Activated CD4-positive, alpha-beta T cell treated with anti-CD3 and anti-CD28 coated beads, Interleukin-2, amount 50 U/mL, for 1 hour (primary cell): ENCODE data around the gene IREB2.
"Not testable (repeated sequence)": the region's sequence is repeated elsewhere in the genome, so short reads cannot be mapped to it uniquely, and the experiment has no call there.

Experiments
- DNase-seq: peaks from one replicate; pipeline ENCODE4 v3.0.0-alpha.2; 2020

The IREB2 gene

DNA sequence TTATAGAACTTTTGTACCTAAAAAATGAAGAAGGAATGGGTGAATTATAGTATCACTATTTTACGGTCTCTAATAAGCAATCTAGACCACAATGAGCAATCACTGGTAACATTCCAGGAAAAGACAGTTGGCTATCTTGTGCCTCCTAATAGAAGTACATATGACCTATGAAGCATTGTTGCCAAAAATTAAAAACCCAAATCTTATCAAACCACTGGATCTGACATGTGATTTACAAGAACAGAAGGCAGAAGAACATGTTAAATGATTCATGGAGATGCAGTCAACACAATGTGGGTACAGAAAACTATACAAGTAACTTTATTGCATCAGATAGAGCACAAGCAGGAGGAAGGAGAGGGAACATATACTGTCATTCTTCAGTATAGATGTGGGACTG lies 54.9 kb downstream of the IREB2 start:
- DNase-seq = no peak

DNA sequence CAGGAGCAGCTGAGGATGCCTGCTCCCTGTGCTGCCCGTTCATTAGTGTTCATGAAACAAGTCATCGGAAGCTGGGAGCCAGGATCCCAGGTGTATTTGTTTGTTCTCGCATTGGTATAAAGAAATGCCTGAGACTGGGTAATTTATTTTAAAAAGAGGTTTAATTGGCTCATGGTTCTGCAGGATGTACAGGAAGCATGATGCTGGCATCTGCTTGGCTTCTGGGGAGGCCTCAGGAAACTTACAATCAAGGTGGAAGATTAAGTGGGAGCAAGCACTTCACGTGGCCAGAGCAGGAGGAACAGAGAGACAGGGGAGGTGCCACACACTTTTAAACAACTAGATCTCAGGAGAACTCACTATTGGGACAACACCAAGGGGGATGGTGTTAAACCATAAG lies 63.8 kb downstream of the IREB2 start:
- no peak for DNase-seq

DNA sequence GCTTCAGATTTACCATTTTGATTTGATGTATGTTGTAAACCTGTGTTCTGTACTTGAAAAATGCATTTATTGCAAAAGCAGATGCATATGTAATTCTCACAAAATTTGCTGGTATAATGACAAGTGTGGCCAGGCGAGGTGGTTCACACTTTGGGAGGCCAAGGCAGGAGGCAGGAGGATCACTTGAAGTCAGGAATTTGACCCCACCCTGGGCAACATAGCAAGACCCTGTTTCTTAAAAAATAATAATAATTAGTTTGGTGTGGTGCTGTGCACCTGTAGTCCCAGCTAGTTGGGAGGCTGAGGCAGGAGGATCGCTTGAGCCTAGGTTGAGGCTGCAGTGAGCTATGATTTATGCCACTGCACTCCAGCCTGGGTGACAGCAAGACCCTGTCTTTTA lies 64.6 kb downstream of the IREB2 start:
- DNase-seq = no peak

DNA sequence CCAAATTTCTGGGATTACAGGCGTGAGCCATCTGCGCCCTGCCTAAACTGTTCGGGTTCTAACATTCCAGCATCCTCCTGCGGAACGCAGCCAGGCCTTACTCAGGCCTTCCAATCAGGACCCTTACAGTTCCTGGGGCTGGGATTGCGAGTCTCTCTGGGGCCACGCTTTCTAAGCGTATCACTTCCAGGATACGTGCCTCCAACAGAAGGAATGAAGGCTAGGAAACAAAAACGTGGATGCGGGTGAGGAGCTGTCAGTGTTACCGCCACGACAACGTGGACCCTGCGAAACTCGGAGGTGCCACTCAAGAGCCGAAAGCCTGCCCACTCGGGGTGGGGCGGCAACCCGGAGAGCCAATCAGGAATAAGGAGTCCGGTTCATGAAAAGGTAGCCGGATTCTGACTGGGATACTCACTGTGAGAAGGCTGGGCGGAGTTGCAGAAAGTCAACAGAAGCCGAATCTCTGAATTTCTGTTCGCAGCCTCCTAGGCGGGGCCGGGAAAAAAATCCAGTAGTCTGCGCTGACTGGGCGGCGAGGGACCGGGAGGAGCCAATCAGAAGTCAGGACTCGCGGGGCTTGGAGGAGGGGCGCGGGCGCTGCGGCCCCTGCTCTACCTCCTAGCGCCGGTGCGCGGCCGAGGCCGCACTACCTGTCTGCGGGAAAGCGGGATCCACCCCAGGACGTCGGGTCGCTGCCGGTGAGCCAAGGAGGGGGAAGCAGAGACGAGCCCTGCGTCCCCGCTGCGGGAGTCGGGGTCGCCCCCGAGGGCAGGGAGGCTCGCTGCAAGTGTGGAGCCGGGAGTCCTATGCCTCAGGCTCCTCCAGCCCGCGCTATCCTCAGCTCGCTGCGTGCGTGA lies 69.2 kb downstream of the IREB2 start, which contains the start of gene HYKK:
Gene HYKK, plus strand, starts transcription at position 607 of the 860 bp plus-strand sequence. CDS start 5,512 bp downstream, outside the sequence.
- DNase-seq = peak; percentile 59

DNA sequence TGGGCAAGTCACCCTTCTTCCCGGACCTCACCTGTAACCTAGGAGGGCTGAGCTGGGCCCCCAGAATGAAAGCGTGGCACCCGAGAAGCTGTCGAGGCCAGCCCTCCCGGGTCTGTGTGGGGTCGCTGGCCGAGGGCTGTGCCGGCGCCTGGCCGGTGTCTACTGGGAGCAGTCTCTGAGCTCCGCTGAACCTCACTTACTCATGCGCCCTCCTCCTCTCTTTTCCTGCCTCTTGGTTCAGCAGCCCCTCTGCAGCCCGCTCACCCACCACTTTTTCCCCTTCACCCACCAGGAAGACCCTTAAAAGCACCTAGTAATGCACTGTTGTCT lies 69.8 kb downstream of the IREB2 start:
- no peak for DNase-seq

DNA sequence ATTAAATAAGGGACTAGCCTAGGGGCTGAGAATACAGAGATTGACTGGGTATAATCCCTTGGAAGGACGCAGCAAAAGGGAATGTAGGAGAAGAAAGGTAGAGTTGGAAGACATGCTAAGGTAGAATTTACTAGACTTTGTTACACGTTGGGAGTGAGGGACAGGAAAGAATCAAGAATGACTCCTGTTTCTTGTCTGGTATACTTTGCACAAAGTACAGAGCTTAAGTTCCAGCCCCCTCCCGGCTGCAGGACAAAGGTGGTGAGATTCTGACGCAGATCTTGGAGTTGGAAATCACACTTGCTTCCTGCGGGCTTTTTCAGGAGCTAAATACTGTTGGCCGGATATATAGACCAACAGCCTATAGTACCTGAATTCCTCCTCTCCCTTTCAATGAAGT lies 70.3 kb downstream of the IREB2 start:
- DNase-seq = no peak

DNA sequence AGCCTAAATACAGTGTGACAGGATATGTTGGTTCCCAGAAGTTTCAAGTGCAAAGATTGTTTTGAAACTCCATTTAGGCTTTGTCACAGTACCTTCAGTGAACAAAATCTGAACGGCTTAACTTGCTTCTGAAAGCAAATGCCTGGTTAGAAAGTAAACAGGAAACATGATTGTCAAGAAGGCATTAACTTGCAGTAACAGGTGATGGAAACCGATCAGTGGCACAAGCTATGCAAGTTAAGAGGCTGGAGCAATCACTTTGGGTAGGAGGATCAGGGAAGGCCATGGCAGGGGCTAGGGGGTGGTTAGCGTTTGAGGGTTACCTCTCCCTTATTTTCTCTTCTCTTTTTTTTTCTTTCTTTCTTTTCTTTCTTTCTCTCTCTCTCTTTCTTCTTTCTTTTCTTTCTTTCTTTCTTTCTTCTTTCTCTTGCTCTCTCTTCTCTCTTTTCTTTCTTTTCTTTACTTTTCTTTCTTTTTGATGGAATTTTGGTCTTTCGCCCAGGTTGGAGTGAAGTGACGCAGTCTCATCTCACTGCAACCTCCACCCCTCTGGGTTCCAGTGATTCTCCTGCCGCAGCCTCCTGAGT lies 71.8 kb downstream of the IREB2 start:
- DNase-seq = no peak

DNA sequence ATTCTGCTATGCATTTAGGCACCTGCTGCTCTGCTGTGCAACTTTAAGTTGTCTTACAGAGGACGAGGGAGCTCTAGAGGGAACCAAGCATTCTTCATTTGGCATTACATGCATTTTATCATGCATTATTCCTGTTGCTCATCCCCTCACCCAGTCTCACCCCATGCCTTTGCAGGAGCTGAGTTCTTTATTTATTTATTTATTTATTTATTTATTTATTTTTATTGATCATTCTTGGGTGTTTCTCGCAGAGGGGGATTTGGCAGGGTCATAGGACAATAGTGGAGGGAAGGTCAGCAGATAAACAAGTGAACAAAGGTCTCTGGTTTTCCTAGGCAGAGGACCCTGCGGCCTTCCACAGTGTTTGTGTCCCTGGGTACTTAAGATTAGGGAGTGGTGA lies 82.0 kb downstream of the IREB2 start:
- not testable (repeated sequence) for DNase-seq

DNA sequence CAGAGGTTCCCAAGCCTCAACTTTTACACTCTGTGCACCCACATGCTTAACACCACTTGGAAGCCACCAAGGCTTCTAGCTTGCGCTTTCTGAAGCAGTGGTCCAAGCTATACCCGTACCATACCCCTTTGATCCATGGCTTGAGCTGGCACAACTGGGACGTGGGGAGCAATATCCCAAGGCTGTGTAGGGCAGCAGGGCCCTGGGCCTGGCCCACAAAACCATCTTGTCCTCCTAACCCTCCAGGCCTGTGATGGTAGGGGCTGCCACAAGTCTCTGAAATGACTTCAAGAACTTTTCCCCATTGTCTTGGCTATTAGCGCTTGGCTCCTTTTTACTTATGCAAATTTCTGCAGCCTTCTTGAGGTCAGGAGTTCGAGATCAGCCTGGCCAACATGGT lies 86.2 kb downstream of the IREB2 start:
- DNase-seq = no peak

DNA sequence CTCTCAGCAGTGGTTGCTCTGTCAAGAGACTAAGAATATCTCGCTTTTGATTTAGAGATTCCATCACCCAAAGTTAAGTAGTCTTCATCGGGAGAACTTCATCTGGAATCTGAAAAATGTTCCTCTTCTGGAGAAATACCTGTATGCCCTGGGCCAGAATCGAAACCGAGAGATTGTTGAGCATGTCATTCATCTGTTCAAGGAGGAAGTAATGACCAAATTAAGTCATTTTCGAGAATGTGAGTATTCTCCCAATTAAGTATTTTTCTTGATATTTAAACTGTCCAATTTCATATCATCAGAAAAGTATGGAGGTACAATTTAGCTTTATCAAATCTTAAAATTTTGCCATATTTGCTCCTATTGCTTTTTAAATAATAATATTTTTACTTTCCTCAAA lies 89.3 kb downstream of the IREB2 start:
- no peak for DNase-seq

DNA sequence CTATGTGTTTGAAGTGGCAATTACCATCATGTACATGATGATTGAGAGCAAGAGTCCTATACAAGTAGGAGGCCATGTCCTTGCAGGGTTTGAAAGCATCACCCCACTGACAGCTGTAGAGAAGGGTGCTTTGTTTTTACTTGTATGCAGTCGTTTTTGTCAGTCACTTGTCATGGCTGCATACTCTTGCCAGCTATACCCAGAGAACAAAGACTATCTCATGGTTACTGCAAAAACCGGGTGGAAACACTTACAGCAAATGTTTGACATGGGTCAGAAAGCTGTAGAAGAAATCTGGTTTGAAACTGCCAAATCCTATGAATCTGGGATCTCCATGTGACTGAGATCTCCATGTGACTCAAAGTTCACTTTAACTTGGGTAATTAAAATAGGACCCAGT lies 95.3 kb downstream of the IREB2 start:
- DNase-seq = no peak

DNA sequence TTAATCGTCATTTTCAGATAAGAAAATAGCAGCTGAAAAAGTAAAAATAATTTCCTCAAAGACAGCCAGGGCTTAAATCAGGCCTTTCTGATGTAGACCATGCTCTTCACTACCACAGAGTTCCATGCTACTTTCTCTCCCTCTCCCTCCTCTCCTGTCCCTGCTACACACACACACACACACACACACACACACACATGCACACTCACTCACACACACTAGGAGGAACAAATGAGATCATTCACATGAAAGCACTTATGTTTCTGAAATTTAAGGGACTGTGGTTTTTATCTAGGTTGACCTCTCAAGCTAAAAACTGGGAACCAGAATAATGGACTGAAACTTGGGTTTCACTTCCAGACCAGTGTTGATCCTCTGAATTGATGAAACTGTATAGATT lies 98.1 kb downstream of the IREB2 start:
- no peak for DNase-seq

DNA sequence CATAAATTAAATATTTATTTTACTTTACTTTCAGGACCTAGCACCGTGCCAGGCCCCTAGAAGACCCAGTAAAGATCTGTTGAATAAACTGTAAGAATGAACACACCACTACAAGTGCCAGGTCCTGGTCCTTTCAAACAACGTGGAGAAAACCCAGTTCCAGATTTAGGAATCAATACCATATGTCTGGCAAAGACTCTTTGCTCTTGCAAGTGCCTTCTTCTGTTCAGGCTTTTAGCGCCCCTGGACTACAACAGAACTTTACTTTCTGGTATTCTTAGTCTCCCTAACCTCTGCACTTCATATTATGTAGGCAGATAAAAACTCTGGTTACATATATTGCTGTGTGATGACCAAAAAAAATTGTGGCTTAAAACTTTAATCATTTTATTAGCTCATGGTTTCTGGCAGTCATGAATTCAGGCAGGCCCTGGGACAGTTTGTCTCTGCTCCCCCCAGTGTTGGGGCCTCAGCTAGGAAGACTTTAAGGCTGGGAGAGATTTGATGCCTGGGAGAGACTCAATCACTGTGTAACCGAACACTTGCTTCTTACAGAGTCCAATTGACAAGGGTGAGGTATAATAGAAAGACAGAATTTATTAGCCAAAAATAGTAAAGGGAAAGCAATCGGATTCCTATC lies 99.4 kb downstream of the IREB2 start:
- DNase-seq = no peak

DNA sequence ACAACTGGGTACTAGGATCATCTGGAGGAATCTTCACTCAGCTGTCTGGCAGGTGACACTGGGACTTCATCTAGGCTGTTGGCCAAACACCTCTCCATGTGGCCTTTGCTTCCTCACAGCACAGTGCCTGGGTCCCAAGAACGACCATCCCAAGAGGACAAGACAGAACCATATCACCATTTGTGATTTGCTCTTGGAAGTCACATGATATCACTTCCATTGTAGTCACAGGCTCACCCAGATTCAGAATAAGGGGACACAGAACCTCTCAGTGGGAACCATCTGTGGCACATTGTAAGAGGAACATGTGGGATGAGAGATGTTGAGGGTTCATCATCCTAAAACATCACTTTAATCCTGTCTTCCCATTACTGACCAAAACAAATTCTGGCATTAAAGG lies 100.3 kb downstream of the IREB2 start:
- no peak for DNase-seq

DNA sequence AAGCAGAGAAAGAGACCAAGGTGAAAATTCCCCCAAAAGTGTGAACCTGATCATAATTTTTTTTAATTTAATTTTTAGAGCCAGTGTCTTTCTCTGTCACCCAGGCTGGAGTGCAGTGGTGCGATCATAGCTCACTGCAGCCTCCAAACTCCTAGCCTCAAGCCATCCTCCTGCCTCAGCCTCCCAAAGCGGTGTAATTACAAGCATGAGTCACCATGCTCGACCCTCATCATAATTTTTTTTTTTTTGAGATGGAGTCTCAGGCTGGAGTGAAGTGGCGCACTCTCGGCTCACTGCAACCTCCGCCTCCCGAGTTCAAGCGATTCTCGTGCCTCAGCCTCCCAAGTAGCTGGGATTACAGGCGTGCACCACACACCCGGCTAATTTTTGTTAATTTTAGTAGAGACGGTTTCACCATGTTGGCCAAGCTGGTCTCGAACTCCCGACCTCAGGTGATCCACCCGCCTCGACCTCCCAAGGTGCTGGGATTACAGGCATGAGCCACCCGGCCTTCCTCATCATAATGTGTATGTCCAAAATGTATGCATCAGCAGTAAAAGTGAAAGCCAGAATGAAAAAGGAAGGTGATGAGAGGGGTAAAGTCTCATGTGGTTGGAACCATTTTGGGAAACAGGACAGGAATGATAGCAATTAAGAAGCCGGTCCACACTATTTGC lies 101.6 kb downstream of the IREB2 start:
- not testable (repeated sequence) for DNase-seq

DNA sequence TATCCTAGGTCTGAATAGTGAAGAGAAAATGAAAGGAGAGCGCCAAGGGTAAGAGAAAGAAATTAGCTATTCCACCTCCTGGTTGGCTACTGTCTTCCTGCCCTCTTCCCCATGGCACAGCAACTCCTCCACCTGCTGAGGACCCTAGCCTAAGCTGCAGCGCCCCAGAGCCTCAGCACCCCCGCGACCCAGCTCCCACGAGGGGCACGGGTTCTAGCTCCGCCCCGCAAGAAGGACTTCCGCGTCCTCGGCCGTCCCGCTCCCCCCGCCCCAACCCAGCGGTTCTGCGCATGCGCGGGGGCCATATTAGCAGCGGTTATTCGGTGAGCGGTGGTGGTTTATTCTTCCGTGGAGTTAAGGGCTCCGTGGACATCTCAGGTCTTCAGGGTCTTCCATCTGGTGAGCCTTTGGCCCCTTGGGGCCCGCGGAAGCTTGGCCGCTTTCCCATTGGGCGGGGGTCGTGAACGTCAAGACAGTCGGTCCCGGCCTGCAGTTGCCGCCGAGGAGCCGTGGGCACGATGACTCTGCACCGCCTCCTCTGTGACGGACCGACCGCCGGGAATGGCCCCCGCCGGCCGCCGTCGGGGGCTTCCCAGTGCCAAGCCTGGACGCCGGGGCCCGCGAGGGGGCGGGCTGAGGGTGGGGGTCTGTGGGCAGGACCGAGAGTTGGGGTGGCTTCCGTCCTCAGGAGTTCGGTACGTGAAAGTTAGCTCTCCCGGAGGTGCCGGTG lies 102.3 kb downstream of the IREB2 start, which contains the start of gene PSMA4:
Gene PSMA4, plus strand, starts transcription at position 304 of the 730 bp plus-strand sequence. CDS start 1,484 bp downstream, outside the sequence.
- DNase-seq = peak; percentile 92

DNA sequence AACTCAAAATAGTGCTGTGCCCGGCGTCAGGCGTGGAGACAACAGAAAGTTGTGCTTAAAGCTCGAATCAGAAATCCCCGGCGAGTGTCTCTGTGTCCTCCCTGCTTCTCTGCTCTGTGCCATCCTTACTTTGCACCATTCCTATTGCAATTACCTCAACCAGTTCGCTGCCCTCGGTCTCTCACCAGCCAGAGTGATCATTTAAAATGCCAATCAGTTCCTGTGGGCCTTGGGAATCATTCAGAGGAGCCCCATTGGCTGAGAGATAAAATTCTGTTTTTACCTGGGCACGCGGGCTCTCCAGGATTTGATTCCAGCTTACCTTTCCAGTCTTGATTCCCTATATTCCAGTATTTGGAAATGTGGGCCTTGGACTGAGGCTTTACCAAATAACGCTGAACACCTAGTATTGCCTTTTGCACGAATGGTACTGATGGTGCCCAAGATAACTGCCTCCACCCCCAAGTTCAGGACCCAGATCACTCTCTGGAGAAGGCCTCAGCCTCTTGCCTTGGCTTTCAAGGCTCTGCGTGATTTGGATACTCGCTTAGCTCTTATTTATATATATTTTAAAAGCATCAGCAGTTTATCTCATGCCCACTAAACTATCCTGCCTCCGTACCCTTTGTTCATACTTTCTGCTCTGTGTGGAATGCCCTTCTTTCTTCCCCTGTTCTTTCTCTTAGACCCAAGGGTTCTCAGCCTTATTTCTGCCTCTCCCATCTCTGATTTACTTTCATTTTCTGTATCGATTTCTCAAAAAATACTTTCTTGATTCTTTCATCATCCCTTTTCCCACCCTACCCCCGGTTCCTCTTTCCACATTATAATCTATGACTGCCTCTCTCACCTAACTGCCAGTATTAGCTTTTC lies 103.1 kb downstream of the IREB2 start:
- DNase-seq = no peak

DNA sequence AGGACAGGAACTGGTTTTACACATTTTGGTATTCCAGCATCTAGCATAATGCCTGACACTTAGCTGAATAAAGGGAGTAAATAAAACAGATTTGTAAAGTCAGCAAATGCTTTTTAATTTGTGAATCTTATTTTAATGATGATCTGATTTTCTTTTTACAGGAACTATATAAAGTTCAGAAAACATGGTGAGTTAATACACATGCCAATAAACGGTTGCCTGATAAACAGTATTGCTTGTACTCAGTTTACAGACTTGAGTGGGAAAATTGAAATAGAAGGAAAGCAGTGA lies 103.7 kb downstream of the IREB2 start:
- DNase-seq = no peak

DNA sequence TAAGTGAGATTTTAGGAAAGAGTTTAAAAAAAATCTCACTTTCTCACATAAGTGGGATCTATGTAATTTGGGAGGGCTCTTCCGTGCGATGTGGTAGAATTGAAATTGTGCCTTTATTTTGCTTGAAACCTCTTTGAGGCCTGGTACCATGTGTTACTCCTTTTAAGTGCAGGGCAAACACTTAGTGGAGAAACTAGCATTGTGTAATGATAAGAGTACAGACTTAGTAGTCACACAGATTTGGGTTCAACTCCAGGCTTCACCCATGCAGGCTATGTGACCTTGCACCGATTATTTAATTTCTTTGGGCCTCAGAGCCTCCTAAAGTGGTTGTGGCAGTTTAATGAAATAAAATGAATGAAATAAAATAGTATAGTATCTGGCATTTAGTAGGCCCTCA lies 104.6 kb downstream of the IREB2 start:
- no peak for DNase-seq

DNA sequence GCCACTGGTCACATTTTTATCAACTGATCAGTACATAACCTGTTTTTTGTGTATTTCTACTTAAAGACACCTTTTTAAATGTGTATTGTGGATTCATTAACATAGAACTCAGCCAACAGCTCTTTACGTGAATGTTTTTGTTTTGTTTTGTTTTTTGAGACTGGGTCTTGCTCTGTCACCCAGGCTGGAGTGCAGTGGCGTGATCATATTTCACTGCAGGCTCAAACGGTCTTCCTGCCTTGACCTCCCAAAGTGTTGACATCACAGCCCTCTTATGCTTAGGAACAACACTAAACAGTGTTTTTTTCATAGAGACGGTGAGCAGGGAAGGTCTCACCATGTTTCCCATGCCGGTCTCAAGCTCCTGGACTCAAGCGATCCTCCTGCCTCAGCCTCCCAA lies 112.2 kb downstream of the IREB2 start:
- no peak for DNase-seq

DNA sequence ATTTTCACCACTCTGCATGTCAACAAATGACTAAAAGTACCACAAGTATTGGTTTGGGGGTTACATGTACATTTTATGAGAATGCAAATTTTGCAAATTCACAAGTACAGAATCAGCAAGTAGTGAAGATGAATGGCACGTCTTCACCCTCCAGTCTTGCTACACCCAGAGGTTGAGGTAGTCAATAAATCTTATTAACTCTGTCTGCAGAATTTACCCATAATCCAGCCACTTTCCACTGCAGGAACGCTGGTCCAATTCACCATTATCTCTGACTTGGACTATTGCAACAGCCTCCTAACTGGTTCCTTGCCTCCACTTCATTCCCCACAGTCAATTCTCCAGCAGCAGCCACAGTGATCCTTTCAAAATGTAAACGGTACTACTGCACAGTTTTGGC lies 112.8 kb downstream of the IREB2 start:
- DNase-seq = no peak
